Measurements from ENCODE around the gene ZNF394.

DNA sequence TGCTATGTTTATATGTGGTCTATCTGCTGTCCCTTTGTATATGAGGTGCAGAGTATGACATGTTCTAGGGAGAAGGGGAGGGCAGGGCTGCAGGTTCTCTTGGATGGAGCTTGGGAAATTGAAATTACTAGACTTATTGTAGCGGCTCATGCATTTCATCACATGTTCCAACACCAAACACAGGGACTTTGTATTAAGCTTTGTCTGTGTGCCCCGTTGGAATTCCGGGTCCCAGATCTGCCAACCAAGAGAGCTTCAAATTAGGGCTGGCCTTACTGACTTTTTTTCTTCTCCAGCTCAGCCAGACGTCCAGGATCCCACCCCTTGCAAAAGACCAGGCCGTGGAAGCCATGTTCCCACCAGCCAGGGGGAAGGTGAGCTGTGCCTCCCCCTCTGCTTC, 24.0 kb downstream of the ZNF394 start:
- TF ChIP-seq, protein P1, sequence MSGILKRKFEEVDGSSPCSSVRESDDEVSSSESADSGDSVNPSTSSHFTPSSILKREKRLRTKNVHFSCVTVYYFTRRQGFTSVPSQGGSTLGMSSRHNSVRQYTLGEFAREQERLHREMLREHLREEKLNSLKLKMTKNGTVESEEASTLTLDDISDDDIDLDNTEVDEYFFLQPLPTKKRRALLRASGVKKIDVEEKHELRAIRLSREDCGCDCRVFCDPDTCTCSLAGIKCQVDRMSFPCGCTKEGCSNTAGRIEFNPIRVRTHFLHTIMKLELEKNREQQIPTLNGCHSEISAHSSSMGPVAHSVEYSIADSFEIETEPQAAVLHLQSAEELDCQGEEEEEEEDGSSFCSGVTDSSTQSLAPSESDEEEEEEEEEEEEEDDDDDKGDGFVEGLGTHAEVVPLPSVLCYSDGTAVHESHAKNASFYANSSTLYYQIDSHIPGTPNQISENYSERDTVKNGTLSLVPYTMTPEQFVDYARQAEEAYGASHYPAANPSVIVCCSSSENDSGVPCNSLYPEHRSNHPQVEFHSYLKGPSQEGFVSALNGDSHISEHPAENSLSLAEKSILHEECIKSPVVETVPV (CRISPR knock-in tag; IDR thresholded peaks at IDR 0.05) = no peak
- TF ChIP-seq PPARA (CRISPR knock-in tag; IDR thresholded peaks at IDR 0.05; ENCODE audit: borderline replicate concordance) (no peak), SNAI2 (CRISPR knock-in tag; IDR thresholded peaks at IDR 0.05) (no peak)
- TF ChIP-seq, protein P2, sequence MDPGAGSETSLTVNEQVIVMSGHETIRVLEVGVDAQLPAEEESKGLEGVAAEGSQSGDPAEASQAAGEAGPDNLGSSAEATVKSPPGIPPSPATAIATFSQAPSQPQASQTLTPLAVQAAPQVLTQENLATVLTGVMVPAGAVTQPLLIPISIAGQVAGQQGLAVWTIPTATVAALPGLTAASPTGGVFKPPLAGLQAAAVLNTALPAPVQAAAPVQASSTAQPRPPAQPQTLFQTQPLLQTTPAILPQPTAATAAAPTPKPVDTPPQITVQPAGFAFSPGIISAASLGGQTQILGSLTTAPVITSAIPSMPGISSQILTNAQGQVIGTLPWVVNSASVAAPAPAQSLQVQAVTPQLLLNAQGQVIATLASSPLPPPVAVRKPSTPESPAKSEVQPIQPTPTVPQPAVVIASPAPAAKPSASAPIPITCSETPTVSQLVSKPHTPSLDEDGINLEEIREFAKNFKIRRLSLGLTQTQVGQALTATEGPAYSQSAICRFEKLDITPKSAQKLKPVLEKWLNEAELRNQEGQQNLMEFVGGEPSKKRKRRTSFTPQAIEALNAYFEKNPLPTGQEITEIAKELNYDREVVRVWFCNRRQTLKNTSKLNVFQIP (CRISPR knock-in tag; IDR thresholded peaks at IDR 0.05; ENCODE audit: borderline replicate concordance, low read depth) = no peak
- TF ChIP-seq, protein P3, sequence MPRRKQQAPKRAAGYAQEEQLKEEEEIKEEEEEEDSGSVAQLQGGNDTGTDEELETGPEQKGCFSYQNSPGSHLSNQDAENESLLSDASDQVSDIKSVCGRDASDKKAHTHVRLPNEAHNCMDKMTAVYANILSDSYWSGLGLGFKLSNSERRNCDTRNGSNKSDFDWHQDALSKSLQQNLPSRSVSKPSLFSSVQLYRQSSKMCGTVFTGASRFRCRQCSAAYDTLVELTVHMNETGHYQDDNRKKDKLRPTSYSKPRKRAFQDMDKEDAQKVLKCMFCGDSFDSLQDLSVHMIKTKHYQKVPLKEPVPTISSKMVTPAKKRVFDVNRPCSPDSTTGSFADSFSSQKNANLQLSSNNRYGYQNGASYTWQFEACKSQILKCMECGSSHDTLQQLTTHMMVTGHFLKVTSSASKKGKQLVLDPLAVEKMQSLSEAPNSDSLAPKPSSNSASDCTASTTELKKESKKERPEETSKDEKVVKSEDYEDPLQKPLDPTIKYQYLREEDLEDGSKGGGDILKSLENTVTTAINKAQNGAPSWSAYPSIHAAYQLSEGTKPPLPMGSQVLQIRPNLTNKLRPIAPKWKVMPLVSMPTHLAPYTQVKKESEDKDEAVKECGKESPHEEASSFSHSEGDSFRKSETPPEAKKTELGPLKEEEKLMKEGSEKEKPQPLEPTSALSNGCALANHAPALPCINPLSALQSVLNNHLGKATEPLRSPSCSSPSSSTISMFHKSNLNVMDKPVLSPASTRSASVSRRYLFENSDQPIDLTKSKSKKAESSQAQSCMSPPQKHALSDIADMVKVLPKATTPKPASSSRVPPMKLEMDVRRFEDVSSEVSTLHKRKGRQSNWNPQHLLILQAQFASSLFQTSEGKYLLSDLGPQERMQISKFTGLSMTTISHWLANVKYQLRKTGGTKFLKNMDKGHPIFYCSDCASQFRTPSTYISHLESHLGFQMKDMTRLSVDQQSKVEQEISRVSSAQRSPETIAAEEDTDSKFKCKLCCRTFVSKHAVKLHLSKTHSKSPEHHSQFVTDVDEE (CRISPR knock-in tag; IDR thresholded peaks at IDR 0.05) = no peak
- TF ChIP-seq, protein P4, sequence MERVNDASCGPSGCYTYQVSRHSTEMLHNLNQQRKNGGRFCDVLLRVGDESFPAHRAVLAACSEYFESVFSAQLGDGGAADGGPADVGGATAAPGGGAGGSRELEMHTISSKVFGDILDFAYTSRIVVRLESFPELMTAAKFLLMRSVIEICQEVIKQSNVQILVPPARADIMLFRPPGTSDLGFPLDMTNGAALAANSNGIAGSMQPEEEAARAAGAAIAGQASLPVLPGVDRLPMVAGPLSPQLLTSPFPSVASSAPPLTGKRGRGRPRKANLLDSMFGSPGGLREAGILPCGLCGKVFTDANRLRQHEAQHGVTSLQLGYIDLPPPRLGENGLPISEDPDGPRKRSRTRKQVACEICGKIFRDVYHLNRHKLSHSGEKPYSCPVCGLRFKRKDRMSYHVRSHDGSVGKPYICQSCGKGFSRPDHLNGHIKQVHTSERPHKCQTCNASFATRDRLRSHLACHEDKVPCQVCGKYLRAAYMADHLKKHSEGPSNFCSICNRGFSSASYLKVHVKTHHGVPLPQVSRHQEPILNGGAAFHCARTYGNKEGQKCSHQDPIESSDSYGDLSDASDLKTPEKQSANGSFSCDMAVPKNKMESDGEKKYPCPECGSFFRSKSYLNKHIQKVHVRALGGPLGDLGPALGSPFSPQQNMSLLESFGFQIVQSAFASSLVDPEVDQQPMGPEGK (CRISPR knock-in tag; IDR thresholded peaks at IDR 0.05; ENCODE audit: borderline replicate concordance) = no peak

All from SK-N-SH treated with all-trans-retinoic acid at 6 μM for 48 hours (cell line).